SIG-M5 treated with dmso at 0.1 percent for 504 hours (cell line): ENCODE results near the gene MN1.
A peak's percentile ranks its signal among the peaks of the same experiment; 100 is the strongest.

Experiments
- DNase-seq: peaks from one replicate; lab custom pipeline; 2025; ENCODE audit not compliant: unreplicated experiment; lab: John Stamatoyannopoulos, UW

MN1 gene

GRCh38 chr22:27719036-27719347 lies 82.6 kb downstream of the MN1 start:
- DNase-seq = no peak

- DNase-seq = peak; percentile 9
Observed at GRCh38 chr22:27718186-27719035, 83.1 kb downstream of the MN1 start.

GRCh38 chr22:27717094-27717493 lies 84.5 kb downstream of the MN1 start:
- DNase-seq = no peak

GRCh38 chr22:27716074-27716473 lies 85.5 kb downstream of the MN1 start:
- DNase-seq = no peak

- DNase-seq = no peak
Observed at GRCh38 chr22:27715106-27715505, 86.5 kb downstream of the MN1 start.

GRCh38 chr22:27714068-27714467 lies 87.5 kb downstream of the MN1 start:
- DNase-seq = no peak

- no peak for DNase-seq
Observed at GRCh38 chr22:27713461-27713860, 88.1 kb downstream of the MN1 start.

GRCh38 chr22:27711756-27712155 lies 89.8 kb downstream of the MN1 start:
- DNase-seq = no peak

GRCh38 chr22:27711012-27711411 lies 90.5 kb downstream of the MN1 start:
- DNase-seq = no peak

GRCh38 chr22:27709919-27710675 lies 91.5 kb downstream of the MN1 start:
- DNase-seq = no peak

- DNase-seq = no peak
Observed at GRCh38 chr22:27706489-27706888, 95.1 kb downstream of the MN1 start.

GRCh38 chr22:27705408-27706080 lies 96.0 kb downstream of the MN1 start:
- DNase-seq = no peak

GRCh38 chr22:27704581-27704980 lies 97.0 kb downstream of the MN1 start:
- DNase-seq = no peak

- DNase-seq = no peak
Observed at GRCh38 chr22:27699383-27700019, 102.1 kb downstream of the MN1 start.

GRCh38 chr22:27698813-27699212 lies 102.7 kb downstream of the MN1 start:
- no peak for DNase-seq
